Muscle layer of duodenum (tissue), 2 donors: Measurements from ENCODE around the gene EZH2.

ENCODE experiments used
- H3K27ac ChIP-seq: one replicate; pipeline ENCODE4 v1.7.0; 2013; ENCODE audit warnings: mild to moderate bottlenecking, low read length
- H3K27me3 ChIP-seq: one replicate; pipeline ENCODE4 v1.7.0; 2013; ENCODE audit warnings: low read depth, mild to moderate bottlenecking, control low read depth, low read length
- H3K36me3 ChIP-seq, 2 donors: one replicate each; pipeline ENCODE4 v1.7.0; 2013; ENCODE audit warnings: low read length in 2 of 2, control low read depth in 1 of 2, mild to moderate bottlenecking in 1 of 2; ENCODE audit not compliant: insufficient read depth in 2 of 2, control insufficient read depth in 1 of 2
- H3K4me1 ChIP-seq, 2 donors: one replicate each; pipeline ENCODE4 v1.7.0; 2013; ENCODE audit warnings: low read length in 2 of 2, mild to moderate bottlenecking in 2 of 2, control low read depth in 1 of 2, moderate library complexity in 1 of 2; ENCODE audit not compliant: insufficient read depth in 2 of 2, control insufficient read depth in 1 of 2
- H3K4me3 ChIP-seq, 2 donors: one replicate each; pipeline ENCODE4 v1.7.0; 2013; ENCODE audit warnings: low read length in 2 of 2, low read depth in 1 of 2, mild to moderate bottlenecking in 1 of 2
- H3K9me3 ChIP-seq, 2 donors: one replicate each; pipeline ENCODE4 v1.7.0; 2013; ENCODE audit warnings: low read length in 2 of 2, control low read depth in 1 of 2, mild to moderate bottlenecking in 1 of 2; ENCODE audit not compliant: control insufficient read depth in 1 of 2
- donor health status: healthy.

Gene EZH2

DNA sequence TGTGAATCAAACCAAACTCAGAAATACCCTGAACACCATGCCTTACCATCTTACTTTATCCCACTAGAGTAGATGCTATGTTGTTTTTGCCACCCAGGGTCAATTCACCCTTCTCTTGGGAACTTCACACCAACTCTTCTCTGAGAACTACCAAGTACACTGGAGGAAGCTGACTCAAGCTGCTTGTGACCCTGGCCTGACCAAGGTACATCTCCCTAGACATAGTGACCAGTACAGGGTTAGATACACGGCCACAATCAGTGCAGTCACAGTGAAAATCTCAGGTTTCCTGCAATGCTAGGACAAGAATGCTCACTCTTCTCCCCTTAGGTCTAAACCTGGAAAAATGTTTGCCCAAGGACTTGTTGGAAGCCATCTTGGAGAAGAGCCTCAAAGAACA is 31.8 kb downstream of the EZH2 start:
- no peaks in the 10 kb centered on the region for H3K36me3 ChIP-seq
- H3K27me3 ChIP-seq, result no peaks in the 10 kb centered on the region
- H3K4me3 ChIP-seq, result no peak overlapping the region

DNA sequence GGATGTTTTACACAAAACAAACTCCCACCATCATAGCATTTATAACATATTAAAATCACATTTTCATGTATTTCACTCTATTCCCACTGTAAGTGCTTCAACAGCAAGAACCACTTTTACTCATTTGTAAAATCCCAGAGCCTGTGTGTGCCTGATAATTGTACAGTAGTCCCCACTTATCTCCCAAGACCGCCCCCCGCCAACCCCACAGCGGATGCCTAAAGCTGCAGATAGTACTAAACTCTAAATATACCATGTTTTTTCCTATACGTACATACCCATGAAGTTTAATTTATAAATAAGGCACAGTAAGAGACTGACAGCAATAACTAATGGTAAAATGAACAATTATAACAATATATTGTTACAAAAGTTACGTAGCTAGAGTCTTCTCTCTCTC is 33.5 kb downstream of the EZH2 start:
- no peaks in the 10 kb centered on the region for H3K9me3 ChIP-seq
- no peak overlapping the region for H3K4me3 ChIP-seq
- no peak overlapping the region for H3K27ac ChIP-seq
- H3K4me1 ChIP-seq, result no peaks in the 10 kb centered on the region
- H3K36me3 ChIP-seq, result no peaks in the 10 kb centered on the region
- H3K27me3 ChIP-seq, result no peaks in the 10 kb centered on the region

More for the DNA sequence above, 31.8 kb downstream of the EZH2 start:
- Histone ChIP-seq H3K27ac (no peak overlapping the region), H3K4me1 (no peaks in the 10 kb centered on the region), H3K9me3 (no peaks in the 10 kb centered on the region)

DNA sequence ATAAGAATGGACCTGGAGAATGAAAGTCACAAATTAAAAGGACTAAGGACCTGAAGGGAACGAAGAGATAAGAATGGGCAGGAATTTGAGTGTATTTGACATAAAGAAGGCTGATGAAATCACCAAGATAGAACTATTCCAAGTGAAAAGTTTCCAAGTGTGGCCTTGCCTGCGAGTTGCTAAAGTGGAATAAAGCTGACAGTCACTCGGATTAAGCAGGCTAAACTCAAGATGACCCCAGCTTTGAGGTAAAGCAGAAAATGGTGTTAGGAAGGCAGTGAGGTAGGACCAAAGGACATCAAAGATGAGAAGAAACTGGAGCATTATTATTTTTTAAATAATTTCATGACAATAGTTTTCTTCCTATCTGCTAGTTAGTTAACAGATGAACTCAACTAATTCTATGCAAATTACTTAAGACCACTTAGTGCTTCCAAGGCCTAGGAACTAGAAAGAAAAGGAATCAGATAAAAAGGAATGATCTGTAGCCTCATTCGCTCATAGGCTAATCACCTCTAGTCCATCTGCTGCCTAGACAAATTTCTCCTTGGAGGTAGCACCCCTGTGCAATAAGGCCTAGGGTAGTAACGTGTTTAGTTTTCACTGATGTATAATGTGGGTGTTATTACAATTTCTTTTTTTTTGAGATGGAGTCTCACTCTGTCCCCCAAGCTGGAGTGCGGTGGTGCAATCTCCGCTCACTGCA is 34.5 kb downstream of the EZH2 start:
- Histone ChIP-seq H3K27me3 (no peaks in the 10 kb centered on the region), H3K36me3 (no peaks in the 10 kb centered on the region), H3K4me1 (no peaks in the 10 kb centered on the region), H3K9me3 (no peaks in the 10 kb centered on the region), H3K4me3 (no peak overlapping the region), H3K27ac (no peak overlapping the region)

DNA sequence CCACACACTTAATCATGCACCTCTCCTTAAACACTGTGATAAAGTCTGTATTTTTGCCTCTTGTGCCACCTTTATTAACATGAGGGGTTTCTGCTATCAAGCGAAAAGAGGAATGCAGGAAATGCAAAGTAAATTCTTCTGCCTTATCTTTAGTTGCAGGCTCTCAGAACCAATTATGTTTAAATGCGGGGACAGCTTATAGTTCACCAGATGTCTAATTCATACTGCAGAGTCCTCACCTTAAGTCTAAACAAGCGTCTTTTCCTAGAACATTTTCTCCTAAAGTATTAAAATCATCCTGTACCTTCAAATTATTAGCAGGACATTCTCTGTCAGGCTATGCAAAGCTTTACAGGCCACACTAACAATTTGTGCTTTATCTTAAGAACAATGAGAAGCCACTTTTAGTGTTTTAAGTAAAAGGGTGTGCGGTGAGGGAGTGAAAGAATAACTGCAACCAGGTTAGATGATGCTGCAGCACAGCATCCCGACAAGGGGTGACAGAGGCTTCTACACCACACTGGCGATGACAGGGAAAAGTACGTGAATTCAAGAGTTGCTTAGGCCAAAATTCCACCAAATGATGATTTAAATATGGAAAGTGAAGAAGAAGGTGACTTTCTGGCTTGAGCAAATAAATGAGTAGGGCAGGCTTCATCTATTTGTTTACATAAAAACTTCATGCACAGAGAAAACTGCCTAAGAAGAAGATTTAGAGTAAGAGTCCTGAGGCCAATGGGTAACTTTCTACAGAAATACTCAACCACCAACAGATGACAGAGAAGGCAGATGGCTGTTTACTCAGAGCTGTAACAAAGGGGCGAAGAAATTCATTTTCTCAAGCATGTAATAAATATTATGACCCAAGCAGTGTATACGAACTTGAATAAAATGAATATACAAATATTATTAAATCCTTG is 36.0 kb downstream of the EZH2 start:
- H3K4me3 ChIP-seq, result no peak overlapping the region
- no peaks in the 10 kb centered on the region for H3K4me1 ChIP-seq
- H3K27me3 ChIP-seq, result no peaks in the 10 kb centered on the region
- H3K27ac ChIP-seq, result no peak overlapping the region
- no peaks in the 10 kb centered on the region for H3K36me3 ChIP-seq
- no peaks in the 10 kb centered on the region for H3K9me3 ChIP-seq

DNA sequence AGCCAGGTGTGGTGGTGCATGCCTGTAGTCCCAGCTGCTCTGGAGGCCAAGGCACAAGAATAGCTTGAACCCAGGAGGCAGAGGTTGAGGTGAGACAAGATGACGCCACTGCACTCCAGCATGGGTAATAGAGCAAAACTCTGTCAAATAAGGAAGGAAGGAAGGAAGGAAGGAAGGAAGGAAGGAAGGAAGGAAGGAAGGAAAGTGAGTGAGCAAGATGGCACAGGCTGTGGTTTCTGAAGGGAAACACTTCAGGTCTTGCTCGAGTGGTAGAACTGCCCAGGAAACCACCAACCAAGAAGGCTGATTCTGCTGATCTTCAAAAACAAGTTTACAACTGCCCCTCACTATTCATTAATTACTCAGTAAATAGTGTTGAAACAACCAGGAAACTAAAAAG is 45.2 kb downstream of the EZH2 start:
- H3K4me1 ChIP-seq, result no peaks in the 10 kb centered on the region

DNA sequence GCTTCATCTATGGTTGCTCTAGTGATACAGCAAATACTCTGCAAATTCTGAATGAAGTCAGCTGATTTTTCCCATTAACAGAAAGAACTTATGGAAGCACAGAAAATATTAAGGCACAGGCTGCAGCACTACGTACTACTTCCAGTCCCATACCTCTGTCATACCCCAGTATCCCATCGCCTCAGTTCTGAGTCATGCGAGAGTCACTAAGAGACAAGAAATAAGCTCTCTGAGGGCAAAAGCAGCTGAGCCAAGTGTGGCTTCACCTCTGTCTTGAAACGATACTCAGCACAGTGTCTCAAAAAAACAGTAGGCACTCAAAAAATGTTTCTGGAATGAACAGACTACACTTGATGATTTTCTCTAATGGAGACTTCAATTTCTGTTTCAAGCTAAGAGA is 48.2 kb downstream of the EZH2 start:
- no peaks in the 10 kb centered on the region for H3K9me3 ChIP-seq
- H3K27me3 ChIP-seq, result no peaks in the 10 kb centered on the region
- H3K36me3 ChIP-seq, result no peaks in the 10 kb centered on the region
- no peaks in the 10 kb centered on the region for H3K4me1 ChIP-seq
- no peak overlapping the region for H3K27ac ChIP-seq
- H3K4me3 ChIP-seq, result no peak overlapping the region

More for the DNA sequence above, 45.2 kb downstream of the EZH2 start:
- H3K9me3 ChIP-seq, result no peaks in the 10 kb centered on the region
- H3K27ac ChIP-seq, result no peak overlapping the region
- H3K36me3 ChIP-seq, result no peaks in the 10 kb centered on the region
- no peak overlapping the region for H3K4me3 ChIP-seq
- H3K27me3 ChIP-seq, result no peaks in the 10 kb centered on the region

DNA sequence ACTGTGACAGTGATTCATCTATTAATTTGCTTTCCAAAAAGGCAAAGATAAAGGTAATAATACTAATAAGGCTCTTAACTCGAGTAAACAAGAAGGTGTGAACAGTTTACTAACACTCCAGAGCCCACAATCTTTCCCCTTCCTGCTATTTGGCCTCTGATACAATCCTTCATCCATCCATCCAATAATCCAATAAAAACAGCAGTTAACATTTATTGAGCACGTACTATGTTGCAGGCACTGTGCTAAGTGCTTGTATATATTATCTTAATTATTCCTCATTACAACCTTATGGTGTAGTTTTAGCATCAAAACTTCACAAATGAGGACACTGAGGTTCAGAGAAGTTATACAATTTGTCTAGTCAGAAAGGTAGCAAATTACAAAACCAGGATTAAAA is 49.5 kb downstream of the EZH2 start:
- H3K9me3 ChIP-seq, result no peaks in the 10 kb centered on the region
- no peak overlapping the region for H3K27ac ChIP-seq
- H3K27me3 ChIP-seq, result no peaks in the 10 kb centered on the region
- no peak overlapping the region for H3K4me3 ChIP-seq
- H3K36me3 ChIP-seq, result no peaks in the 10 kb centered on the region
- no peaks in the 10 kb centered on the region for H3K4me1 ChIP-seq

DNA sequence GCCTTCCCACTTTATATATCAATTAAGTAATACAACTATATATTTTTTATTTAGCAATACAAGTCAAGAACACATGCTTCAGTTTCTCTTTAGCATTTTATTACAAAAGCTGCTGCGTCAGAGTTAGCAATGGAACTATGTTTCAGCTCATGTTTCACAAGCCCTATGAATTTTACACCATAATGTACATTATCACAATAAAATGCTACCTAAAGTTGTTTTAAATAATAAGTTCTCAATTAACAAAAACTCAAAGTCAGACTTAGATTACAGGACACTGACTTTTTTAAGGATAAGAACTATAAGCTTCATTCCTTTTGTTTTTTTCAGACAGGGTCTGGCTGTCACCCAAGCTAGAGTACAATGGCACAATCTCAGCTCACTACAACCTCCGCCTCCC is 52.3 kb downstream of the EZH2 start:
- Histone ChIP-seq H3K4me3 (no peak overlapping the region), H3K27ac (no peak overlapping the region), H3K36me3 (peaks cover 0 to 4% of the 10 kb centered on the region in 2 donors), H3K27me3 (no peaks in the 10 kb centered on the region), H3K4me1 (no peaks in the 10 kb centered on the region), H3K9me3 (no peaks in the 10 kb centered on the region)

DNA sequence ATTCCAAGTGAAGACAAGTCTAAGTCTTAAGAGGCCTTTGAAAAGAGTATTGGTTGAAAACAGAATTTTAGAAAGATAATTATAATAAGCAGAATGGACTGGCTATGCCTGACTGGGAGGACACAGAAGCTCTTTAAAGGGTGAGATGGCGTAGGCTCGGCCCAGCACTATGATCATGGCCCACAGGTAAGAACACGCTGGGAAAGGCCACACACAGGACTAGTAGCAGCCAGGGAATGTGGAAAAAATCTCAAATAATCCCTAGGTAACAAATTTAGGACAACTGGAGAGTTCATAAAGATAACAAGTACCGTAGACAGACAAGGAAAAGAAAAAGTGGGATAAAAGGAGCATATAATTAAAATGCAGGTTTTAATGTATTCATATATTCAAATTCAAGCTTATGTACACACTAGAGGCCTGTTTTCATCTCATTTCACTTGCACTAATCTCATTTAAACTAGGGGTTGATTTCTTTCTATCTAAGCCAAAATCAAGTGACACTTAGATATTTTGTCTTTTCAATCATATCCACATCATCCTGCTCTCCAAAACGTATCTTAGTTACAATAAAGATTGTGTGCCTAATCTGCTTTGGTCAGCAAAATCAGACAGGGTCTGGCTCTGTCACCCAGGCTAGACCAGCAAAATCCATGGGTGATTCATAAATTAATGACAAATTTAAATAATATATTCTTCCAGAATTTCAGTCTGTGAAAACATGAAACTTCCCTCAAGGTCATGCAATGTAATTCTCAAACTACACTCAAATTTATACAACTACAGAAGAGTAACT is 53.0 kb downstream of the EZH2 start:
- Histone ChIP-seq H3K4me1 (no peaks in the 10 kb centered on the region), H3K27ac (no peak overlapping the region), H3K4me3 (no peak overlapping the region), H3K36me3 (peaks cover 0 to 4% of the 10 kb centered on the region in 2 donors), H3K9me3 (no peaks in the 10 kb centered on the region), H3K27me3 (no peaks in the 10 kb centered on the region)

DNA sequence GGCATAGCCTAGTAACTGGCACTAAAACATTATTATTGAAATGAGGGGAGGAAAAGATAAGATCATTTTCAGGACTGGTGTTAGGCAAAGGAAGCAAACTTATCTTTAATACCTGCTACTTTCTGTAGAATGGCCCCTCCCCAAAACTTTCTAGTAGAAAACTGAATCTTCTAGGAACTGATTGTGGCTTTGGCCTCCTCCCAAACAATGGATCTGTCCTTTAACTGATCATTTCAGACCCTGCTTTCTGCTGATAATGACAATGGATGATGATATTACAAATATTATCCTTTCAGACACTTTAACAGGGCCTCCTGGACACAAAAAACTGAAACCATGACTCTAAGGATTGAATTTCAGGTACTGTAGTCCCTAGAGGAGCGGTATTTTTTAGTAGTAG is 55.1 kb downstream of the EZH2 start:
- Histone ChIP-seq H3K4me3 (no peak overlapping the region), H3K27me3 (no peaks in the 10 kb centered on the region), H3K9me3 (no peaks in the 10 kb centered on the region), H3K27ac (no peak overlapping the region), H3K4me1 (no peaks in the 10 kb centered on the region), H3K36me3 (peaks cover 0 to 4% of the 10 kb centered on the region in 2 donors)

DNA sequence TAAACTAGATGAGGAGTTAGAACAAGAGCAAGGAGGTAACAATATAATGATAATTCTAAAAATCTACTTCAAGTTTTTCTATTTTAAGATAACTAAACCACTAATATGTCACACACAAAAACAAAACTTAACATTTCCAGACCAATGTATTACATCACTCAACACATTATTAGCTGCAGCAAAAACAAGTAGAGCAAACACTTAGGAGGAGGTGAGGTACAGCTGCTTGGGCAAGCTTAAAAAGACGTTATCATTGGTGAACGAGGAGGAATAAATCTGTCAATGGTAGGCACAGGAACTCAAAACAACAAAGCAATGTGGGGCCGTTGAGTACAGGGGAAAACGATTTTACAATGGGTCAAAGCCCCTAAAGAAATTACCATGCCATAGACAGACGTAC is 58.8 kb downstream of the EZH2 start:
- H3K27me3 ChIP-seq, result no peaks in the 10 kb centered on the region
- peaks cover 0 to 4% of the 10 kb centered on the region in 2 donors for H3K36me3 ChIP-seq
- H3K27ac ChIP-seq, result no peak overlapping the region
- no peaks in the 10 kb centered on the region for H3K9me3 ChIP-seq
- no peaks in the 10 kb centered on the region for H3K4me1 ChIP-seq
- no peak overlapping the region for H3K4me3 ChIP-seq
